8988T (cell line): ENCODE results near the gene BPIFA2.
"Not testable (repeated sequence)": the region's sequence is repeated elsewhere in the genome, so short reads cannot be mapped to it uniquely, and the experiment has no call there.

Experiments used
- DNase-seq: peaks from one replicate; pipeline ENCODE4 v3.0.0; 2011

BPIFA2 gene

DNA sequence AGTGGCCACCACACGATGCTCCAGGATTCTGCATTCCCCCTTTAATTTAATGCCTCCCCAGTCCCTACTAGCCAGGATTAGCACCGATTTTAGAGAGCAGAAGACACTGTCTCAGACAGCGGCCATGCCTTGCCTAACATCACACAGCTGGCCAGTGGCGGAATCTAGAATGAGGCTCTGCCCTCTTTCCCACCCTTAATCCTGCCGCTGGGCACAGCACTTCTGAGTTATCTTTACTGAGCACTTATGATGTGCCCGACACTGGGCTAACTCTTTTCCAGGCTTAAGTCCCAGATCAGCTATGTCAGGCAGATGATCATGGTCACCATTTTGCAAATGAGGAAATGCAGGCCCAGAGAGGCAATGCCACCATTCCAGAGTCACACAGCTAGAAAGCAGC lies 5.6 kb upstream of the BPIFA2 start:
- no peak for DNase-seq

DNA sequence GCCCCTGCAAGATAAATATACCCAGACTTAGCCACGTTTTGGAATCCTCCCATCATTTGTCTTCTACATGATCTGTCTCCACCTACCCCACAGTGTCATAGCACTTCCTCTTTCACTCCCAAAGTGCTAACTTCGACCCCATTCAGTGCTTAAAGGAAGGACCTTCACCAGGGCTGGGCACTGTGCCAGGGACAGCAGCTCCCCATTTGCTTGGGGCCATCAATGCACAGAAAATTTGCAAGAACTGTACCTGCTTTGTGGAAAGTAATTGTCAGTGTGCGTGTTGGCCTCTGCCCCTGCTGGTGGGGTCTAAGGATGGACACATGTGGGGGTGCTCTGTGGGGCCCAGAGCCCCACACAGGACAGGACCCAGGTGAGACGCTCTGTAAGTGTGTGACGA lies 5.2 kb upstream of the BPIFA2 start:
- no peak for DNase-seq

GRCh38 chr20:33163856-33164762 lies 3.9 kb upstream of the BPIFA2 start:
- no peak for DNase-seq

DNA sequence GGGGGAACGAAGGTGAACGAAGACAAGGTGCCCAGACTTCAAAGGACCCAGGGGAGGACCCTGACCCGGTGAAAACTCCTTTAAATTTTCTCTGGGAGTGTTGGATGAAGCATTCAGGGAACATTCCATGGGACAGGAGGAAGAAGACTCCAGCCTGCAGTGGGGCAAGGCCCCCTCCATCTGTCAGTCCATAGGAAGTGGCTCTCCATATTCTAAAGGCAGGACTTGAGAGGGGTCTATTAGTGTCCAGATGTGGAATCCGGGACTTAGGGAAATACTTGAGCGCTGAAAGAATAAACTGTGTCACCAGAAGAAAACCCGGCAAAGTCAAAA lies 3.2 kb upstream of the BPIFA2 start:
- DNase-seq = no peak

GRCh38 chr20:33165416-33166055 lies 2.4 kb upstream of the BPIFA2 start:
- no peak for DNase-seq

GRCh38 chr20:33166533-33167113 lies 1.3 kb upstream of the BPIFA2 start:
- DNase-seq = no peak

DNA sequence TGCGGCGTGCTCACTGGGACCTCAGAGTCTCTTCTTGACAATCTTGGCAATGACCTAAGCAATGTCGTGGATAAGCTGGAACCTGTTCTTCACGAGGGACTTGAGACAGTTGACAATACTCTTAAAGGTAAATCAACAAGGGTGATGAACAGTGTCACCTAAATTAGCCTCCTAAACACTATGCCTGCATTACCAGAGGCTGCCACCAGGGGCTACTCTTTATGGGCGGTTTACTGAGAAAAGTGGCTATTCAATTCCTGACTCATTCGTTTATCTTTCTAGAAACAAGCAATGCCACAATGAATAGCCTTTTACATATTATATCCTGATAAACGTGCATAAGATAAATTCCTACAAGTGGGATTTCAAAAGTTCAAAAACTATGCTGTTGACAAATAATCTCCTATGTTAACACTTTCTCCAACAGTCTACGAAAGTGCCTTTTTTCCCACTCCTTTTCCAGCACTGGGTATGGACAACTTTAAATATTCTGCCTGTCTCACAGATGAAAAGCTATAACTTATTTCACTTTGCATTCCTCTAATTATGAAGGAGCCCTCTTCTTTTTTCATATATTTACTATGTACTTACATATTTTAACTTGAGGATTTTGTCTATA lies 1.3 kb downstream of the BPIFA2 start:
- DNase-seq = no peak

DNA sequence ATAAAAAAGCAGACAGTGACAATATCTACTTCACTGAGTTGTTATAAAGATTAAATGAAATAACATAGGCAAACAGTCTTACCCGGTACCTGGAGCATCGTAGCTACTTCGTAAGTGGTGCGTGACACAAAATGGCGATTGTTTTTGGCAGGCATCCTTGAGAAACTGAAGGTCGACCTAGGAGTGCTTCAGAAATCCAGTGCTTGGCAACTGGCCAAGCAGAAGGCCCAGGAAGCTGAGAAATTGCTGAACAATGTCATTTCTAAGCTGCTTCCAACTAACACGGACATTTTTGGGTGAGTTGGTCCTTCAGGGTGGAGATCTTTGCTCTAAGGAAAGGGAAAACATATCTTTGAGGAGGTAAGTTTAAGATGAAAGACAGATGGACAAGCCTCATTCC lies 4.8 kb downstream of the BPIFA2 start:
- DNase-seq = no peak

DNA sequence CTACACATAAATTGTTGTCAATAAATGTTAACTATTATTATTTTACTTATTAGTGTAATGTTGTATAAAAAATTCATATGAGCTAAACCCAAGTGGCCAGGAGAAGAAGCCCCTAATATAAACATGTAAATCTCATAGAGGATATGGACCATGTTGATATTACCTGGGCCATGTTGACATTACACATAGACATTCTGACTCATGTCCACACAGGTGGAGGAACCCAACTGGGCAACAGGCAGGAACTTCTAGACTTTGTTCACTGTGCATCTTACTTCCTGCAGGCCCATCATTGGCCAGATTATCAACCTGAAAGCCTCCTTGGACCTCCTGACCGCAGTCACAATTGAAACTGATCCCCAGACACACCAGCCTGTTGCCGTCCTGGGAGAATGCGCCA lies 7.2 kb downstream of the BPIFA2 start:
- DNase-seq = no peak

GRCh38 chr20:33176101-33176500 lies 8.1 kb downstream of the BPIFA2 start:
- no peak for DNase-seq

DNA sequence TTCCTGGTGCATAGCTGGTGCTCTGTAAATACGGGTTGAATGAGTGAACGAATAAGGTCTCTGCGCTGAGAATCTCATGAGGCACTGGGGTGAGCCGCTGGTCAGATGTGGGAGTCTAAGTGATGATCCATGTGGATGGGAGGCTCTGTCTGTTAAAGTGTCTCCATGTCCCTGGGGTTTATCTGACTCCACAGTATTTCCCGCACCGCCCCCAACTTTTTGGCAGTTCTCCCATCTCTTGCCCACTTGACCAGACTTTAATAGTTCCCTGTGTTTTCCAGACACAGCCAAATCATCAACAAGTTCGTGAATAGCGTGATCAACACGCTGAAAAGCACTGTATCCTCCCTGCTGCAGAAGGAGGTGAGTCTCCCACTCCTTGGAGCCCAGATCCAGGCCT lies 9.9 kb downstream of the BPIFA2 start:
- DNase-seq = no peak

DNA sequence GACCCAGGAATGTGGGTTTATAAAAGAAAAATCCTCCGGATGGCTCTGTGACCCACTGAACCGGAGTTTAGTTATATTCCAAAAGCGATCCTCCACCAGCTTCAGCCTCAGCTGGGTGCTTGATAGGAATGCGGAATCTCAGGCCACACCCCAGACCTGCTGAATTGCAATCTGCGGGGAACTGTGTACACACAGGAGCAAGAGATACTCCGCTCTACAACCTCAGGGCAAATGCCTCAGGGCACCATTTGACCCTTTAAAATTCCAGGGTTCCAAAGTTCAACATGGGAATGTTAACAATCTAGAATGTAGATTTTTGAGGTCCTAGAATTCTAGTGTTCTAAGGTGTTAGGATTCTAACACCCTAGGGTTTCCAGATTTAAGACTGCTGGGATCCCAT lies 10.8 kb downstream of the BPIFA2 start:
- DNase-seq = no peak

- DNase-seq = no peak
These were observed 12.2 kb downstream of the BPIFA2 start for GRCh38 chr20:33180169-33180568.

DNA sequence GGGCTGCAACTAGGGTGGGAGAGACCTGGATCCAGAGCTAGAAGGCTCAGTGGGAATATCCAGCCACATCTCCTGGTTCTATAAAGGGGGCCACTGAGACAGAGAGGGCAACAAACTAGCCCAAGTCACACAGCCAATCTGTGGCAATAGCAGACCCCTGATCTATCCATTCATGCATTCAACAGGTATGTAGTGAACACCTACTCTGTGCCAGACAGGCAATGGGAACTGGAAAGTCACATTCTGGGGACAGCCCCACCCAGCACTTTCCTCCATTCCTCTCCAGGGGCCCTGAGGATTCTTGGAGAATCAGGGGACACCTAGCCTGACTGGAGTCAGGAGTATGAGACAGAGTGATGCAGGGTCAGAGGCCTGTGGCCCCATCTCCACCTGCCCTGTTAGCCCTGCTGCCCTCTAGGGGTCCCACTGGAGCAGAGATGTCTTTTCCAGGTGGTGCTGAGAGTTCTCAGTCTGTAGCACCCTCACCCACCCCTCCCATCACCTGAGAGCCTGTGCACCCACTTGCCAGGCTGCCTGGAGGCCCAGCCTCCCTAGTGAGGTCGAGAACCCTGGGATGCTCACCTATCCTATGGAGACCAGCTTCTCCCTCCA lies 13.6 kb downstream of the BPIFA2 start:
- DNase-seq = no peak

- DNase-seq = no peak
These were observed 15.4 kb downstream of the BPIFA2 start for GRCh38 chr20:33183312-33183711.

GRCh38 chr20:33185031-33185590 lies 17.2 kb downstream of the BPIFA2 start:
- DNase-seq = not testable (repeated sequence)

- DNase-seq = no peak
These were observed 19.5 kb downstream of the BPIFA2 start for GRCh38 chr20:33187491-33187890.

- no peak for DNase-seq
These were observed 20.5 kb downstream of the BPIFA2 start for GRCh38 chr20:33188421-33188820.

DNA sequence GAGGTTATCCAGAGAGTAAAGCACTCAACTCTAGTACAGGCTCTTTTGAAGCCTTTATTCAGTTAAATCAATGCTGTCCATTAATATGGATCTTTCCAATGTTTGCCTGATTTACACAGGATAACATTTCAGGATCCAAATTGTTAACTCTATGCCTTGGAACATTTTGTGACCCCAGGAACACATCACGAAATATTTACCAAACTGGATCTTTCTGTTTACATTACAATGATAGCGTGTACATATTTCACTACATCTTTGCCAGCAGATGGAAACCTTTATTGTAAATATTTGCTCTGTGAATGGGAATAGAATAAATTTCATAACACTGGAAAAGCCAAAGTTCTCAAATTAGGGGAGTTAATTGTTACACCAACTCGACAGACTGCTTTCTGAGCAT lies 23.5 kb downstream of the BPIFA2 start:
- DNase-seq = no peak

DNA sequence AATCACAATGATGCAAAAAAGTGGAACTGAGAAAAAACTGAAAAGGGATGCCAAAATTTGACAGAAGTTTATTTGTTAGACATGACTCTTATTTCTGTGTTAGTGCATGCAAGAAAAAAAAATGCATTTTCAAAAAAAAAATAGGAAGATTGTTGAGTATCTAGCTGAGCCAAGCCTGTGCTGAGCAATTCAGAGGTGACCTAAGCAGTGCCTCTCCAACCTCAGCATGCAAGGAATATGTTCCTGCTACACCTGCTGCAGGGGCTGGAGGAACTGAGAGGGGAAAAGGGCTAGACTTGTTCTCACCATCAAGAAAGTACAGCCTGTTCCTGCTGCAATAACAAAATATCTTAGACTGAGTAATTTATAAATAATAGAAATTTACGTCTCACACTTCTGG lies 24.0 kb downstream of the BPIFA2 start:
- no peak for DNase-seq

GRCh38 chr20:33192912-33193501 lies 25.0 kb downstream of the BPIFA2 start:
- DNase-seq = no peak

DNA sequence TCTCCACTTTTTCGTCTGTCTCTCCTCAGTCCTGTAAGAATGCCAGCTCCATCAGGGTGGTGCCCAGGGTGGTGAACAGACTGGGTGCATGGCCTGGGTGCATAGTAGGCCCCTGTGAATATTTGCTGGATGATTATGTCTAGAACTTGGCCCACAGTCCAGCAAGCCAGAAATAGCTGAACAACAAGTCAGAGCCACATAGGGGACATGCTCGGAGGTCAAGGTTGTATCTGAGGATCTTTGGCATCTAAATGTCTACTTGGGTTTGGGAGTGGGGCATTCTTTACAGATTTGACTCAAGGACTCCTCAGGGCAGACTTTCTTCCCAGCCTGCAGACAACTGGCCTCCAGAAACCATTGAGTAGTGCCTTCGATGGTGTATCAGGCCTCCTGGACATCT lies 31.1 kb downstream of the BPIFA2 start:
- no peak for DNase-seq

GRCh38 chr20:33202451-33202850 lies 34.5 kb downstream of the BPIFA2 start:
- DNase-seq = no peak
